ENCODE results near the gene MED29. TPM values are rescaled to one million over a fixed set of nuclear protein-coding genes. Genes with fewer than 3 reads are reported as not detected.
A peak's percentile ranks its signal among the peaks of the same experiment; 100 is the strongest.

The MED29 gene
- total and polyA plus RNA-seq, 2 of the 13 experiments (the other 11 are each of a cell fraction or from before 2014, with no cell fraction given): 14.0 to 19.7 TPM

GRCh38 chr19:39412100-39412866, 21.1 kb downstream of the MED29 start, which contains the start of gene PLEKHG2 (continued):
- TF ChIP-seq GLI4 (CRISPR knock-in tag; IDR thresholded peaks at IDR 0.05; ENCODE audit: borderline replicate concordance) (no peak), ZEB1 (IDR thresholded peaks at IDR 0.05; ENCODE audit: insufficient replicate concordance, low read depth) (peak; percentile 78), SNAPC5 (CRISPR knock-in tag; IDR thresholded peaks at IDR 0.05; ENCODE audit: borderline replicate concordance) (no peak), ZHX2 (IDR thresholded peaks at IDR 0.05; ENCODE audit: low read depth) (no peak), ZHX2 (CRISPR knock-in tag; IDR thresholded peaks at IDR 0.05; ENCODE audit: borderline replicate concordance) (no peak), ZSCAN20 (CRISPR knock-in tag; IDR thresholded peaks at IDR 0.05; ENCODE audit: borderline replicate concordance) (no peak), ZNF776 (CRISPR knock-in tag; IDR thresholded peaks at IDR 0.05) (no peak), KMT2A (CRISPR knock-in tag; IDR thresholded peaks at IDR 0.05) (no peak), ARNT (IDR thresholded peaks at IDR 0.05) (no peak), ATF1 (CRISPR knock-in tag; IDR thresholded peaks at IDR 0.05) (peak; percentile 11; the same call in 1 of the 2 replicates), MYPOP (CRISPR knock-in tag; IDR thresholded peaks at IDR 0.05) (peak; percentile 98), JARID2 (CRISPR knock-in tag; IDR thresholded peaks at IDR 0.05; ENCODE audit: insufficient replicate concordance) (peak; percentile 64), THAP8 (CRISPR knock-in tag; IDR thresholded peaks at IDR 0.05; ENCODE audit: borderline replicate concordance) (peak; percentile 15; the same call in 1 of the 2 replicates), ZNF501 (CRISPR knock-in tag; IDR thresholded peaks at IDR 0.05) (peak; percentile 53; the same call in 1 of the 2 replicates), AKNA (CRISPR knock-in tag; IDR thresholded peaks at IDR 0.05; ENCODE audit: borderline replicate concordance) (no peak), ZSCAN29 (CRISPR knock-in tag; conservative IDR thresholded peaks at IDR 0.05) (0 out of 2 replicates have a peak, but pooled peaks have one; percentile 28)

All from HepG2 (cell line).